Measurements from ENCODE around the gene FRAT1. TPM values are rescaled to one million over a fixed set of nuclear protein-coding genes. Genes with fewer than 3 reads are reported as not detected.
A peak's percentile ranks its signal among the peaks of the same experiment; 100 is the strongest.
"Not testable (repeated sequence)": the region's sequence is repeated elsewhere in the genome, so short reads cannot be mapped to it uniquely, and the experiment has no call there.

Gene FRAT1
- total RNA-seq, 4 donors from 2014 or later: 1.7 to 6.1 (median 3.9) TPM

DNA sequence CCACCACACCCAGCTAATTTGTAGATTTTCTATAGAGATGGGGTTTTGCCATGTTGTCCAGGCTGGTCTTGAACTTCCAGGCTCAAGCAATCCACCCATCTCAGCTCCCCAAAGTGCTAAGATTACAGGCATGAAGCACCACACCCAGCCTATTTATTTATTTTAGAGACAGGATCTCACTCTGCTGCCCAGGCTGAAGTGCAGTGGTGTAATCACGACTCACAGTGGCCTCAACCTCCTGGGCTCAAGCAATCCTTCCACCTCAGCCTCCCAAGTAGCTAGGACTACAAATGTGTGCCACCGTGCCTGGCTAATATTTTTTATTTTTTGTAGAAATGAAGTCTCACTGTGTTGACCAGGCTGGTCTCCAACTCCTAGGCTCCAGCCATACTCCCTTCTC is 22.3 kb downstream of the FRAT1 start:
- TF ChIP-seq, protein P1, sequence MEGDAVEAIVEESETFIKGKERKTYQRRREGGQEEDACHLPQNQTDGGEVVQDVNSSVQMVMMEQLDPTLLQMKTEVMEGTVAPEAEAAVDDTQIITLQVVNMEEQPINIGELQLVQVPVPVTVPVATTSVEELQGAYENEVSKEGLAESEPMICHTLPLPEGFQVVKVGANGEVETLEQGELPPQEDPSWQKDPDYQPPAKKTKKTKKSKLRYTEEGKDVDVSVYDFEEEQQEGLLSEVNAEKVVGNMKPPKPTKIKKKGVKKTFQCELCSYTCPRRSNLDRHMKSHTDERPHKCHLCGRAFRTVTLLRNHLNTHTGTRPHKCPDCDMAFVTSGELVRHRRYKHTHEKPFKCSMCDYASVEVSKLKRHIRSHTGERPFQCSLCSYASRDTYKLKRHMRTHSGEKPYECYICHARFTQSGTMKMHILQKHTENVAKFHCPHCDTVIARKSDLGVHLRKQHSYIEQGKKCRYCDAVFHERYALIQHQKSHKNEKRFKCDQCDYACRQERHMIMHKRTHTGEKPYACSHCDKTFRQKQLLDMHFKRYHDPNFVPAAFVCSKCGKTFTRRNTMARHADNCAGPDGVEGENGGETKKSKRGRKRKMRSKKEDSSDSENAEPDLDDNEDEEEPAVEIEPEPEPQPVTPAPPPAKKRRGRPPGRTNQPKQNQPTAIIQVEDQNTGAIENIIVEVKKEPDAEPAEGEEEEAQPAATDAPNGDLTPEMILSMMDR (IDR thresholded peaks at IDR 0.05): no peak
- TF ChIP-seq POLR2A (IDR thresholded peaks at IDR 0.05): no peak
- WGBS, 2 donors: 67 to 75% methylated on average over 2 of the region's 2 CpGs
- intact Hi-C loops (cut with DNase I): no loop called here

DNA sequence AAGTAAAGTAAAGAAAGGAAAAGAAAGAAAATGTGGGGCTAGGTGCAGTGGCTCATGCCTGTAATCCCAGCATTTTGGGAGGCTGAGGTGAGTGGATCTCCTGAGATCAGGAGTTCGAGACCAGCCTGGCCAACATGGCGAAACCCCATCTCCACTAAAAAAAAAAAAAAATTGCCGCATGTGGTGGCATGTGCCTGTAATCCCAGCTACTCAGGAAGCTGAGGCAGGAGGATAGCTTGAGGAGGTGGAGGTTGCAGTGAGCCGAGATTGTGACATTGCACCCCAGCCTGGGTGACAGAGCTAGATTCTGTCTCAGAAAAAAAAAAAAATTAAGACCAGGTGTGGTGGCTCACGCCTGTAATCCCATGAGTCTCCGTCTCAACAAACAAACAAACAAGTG is 24.6 kb downstream of the FRAT1 start:
- intact Hi-C loops (cut with DNase I); H3K27me3 ChIP-seq; DNase-seq; H3K4me1 ChIP-seq; H3K27ac ChIP-seq; H3K36me3 ChIP-seq; H3K4me3 ChIP-seq; H3K9me3 ChIP-seq: not testable (repeated sequence)
- 79 to 83% methylated on average over 6 of the region's 6 CpGs for WGBS, 2 donors

More for the DNA sequence above, 22.3 kb downstream of the FRAT1 start:
- Histone ChIP-seq H3K4me3 (no peak overlapping the region), H3K36me3 (no peaks in the 10 kb centered on the region), H3K4me1 (peaks cover 3 to 19% (median 16%) of the 10 kb centered on the region in 3 donors), H3K27me3 (no peaks in the 10 kb centered on the region), H3K9me3 (no peaks in the 10 kb centered on the region), H3K27ac (no peak overlapping the region)
- DNase-seq: no peak

- Histone ChIP-seq H3K4me3 (no peak overlapping the region), H3K4me1 (no peaks in the 10 kb centered on the region), H3K9me3 (no peaks in the 10 kb centered on the region), H3K36me3 (peaks cover 0 to 5% (median 0%) of the 10 kb centered on the region in 3 donors), H3K27ac (no peak overlapping the region), H3K27me3 (no peaks in the 10 kb centered on the region)
- WGBS, 2 donors: 92 to 96% methylated on average over 4 of the region's 4 CpGs
- DNase-seq: no peak
- TF ChIP-seq, protein P1 (IDR thresholded peaks at IDR 0.05): no peak
- TF ChIP-seq POLR2A (IDR thresholded peaks at IDR 0.05): no peak
- intact Hi-C loops (cut with DNase I): no loop called here
Observed at GRCh38 chr10:97347317-97347716, 28.2 kb downstream of the FRAT1 start.

DNA sequence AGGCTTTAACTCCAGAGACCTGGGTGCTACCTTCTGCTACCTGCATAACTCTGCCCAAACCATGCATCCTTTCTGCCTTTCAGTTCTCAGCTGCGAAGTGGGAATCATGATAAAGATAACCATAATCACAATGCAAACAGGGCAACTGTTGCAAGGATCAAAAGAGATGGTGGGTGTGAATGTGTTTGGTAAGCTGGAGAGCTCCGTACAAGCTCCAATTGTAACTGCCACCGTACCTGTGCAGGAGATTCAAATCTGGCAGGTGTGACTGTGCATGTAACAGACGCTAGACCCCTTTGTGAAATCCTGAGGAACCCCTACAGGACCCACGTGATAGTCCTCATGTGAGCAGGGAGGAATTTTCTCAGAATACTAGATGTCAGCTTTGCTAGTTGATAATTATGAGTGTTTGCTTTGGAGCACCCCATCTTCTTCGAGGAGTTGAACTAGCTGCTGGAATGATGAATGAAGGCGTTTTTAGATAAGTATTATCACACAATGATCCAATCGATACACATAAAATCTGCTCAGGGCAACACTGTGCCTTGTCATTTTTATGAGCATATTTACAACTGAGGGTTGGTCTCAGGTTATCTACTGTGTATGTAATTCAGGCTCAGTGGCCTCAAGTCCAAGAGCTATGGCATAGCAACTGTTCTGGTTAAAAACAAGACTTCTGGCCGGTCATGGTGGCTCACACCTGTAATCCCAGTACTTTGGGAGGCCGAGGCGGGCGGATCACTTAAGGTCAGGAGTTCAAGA is 30.9 kb downstream of the FRAT1 start:
- DNase-seq: no peak

DNA sequence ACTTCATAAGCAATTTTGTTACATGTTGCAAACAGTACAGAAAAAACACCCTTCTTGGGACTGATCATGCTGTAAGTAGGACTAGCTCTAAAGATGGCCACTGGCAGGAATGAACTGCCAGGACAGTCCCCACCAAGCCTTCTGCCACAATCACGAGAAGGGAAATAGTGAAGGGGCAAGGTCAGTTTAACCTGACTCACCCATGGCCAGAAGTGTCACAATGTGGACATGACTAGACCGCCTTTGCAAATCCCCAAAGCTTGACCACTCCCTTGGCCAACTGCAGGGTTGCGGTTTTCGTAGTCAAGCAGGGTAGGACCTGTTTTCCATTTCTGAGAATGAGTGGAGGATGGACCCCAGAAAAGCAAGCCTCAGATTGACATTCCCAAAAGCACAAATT is 34.9 kb downstream of the FRAT1 start:
- Histone ChIP-seq H3K9me3 (no peaks in the 10 kb centered on the region), H3K36me3 (peaks cover 5 to 46% (median 9%) of the 10 kb centered on the region in 3 donors), H3K4me3 (no peak overlapping the region), H3K4me1 (peaks cover 0 to 16% (median 7%) of the 10 kb centered on the region in 3 donors), H3K27ac (no peak overlapping the region), H3K27me3 (no peaks in the 10 kb centered on the region)
- intact Hi-C loops (cut with DNase I): no loop called here
- no peak for DNase-seq
- 75 to 97% methylated on average over 4 of the region's 4 CpGs for WGBS, 2 donors
- no peak for TF ChIP-seq POLR2A (IDR thresholded peaks at IDR 0.05)
- TF ChIP-seq, protein P1 (IDR thresholded peaks at IDR 0.05): no peak

More for the DNA sequence above, 30.9 kb downstream of the FRAT1 start:
- Histone ChIP-seq H3K4me1 (no peaks in the 10 kb centered on the region), H3K4me3 (no peak overlapping the region), H3K9me3 (no peaks in the 10 kb centered on the region), H3K27me3 (no peaks in the 10 kb centered on the region), H3K27ac (no peak overlapping the region), H3K36me3 (peaks cover 0 to 14% (median 0%) of the 10 kb centered on the region in 3 donors)
- TF ChIP-seq POLR2A (IDR thresholded peaks at IDR 0.05): no peak
- intact Hi-C loops (cut with DNase I): no loop called here
- WGBS, 2 donors: 88 to 89% methylated on average over 11 to 12 of the region's 12 CpGs

DNA sequence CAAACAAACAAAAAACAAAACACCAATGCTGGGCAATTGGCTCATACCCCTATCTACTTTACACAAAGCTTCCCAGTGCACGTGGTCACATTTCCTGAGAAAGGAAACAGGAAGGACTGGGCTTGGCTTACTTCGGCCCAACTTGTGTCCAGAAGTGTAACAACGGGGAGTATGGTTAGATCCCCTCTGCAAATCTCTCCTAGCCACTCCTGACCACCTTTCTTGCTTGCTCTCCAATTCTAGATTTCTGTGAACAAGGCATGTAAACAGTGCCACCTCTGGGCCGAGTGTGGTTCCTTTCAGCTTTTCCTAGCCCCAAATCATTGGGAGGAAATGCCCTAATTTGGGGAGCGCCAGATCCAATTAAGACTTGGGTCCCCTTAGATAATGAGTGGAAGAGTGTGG is 36.5 kb downstream of the FRAT1 start:
- Histone ChIP-seq H3K4me1 (peaks cover 0 to 16% (median 7%) of the 10 kb centered on the region in 3 donors), H3K27ac (peak overlapping the region in 2 of 4 donors; percentile 4 to 13), H3K27me3 (no peaks in the 10 kb centered on the region), H3K4me3 (no peak overlapping the region), H3K9me3 (no peaks in the 10 kb centered on the region), H3K36me3 (peaks cover 5 to 62% (median 14%) of the 10 kb centered on the region in 3 donors)
- TF ChIP-seq, protein P1 (IDR thresholded peaks at IDR 0.05): peak in 5 of 6 experiments; percentile 33 to 40 (median 36)
- no peak for TF ChIP-seq POLR2A (IDR thresholded peaks at IDR 0.05)
- 64 to 76% methylated on average over 5 of the region's 5 CpGs for WGBS, 2 donors
- intact Hi-C loops (cut with DNase I): no loop called here
- DNase-seq: no peak

Measured in esophagus squamous epithelium (tissue), 5 donors.